Calu3 (cell line): ENCODE measurements around the gene NUP214. TPM values are rescaled to one million over a fixed set of nuclear protein-coding genes. Genes with fewer than 3 reads are reported as not detected.

Experiments used
- BruUV-seq: library from RNA; stranded (reverse); fragments of 400-500 nt; replicated peaks from 2 replicates; lab custom pipeline; 2021; lab: Mats Ljungman, UMichigan
- CTCF ChIA-PET: fragments of 300-600 bp; sonication (Branson Sonifier 250); formaldehyde crosslinking; loops from one replicate; lab custom pipeline; 2022; ENCODE audit warnings: antibody characterized with exemption; lab: Charles Lee
- DNase-seq: peaks from one replicate; pipeline ENCODE4 v3.0.0; 2022
- H3K27ac Mint-ChIP-seq: one replicate; pipeline ENCODE4 v1.8.0; 2022; ENCODE audit warnings: mixed read lengths; ENCODE audit not compliant: unreplicated experiment
- H3K27me3 Mint-ChIP-seq: one replicate; pipeline ENCODE4 v1.8.0; 2022; ENCODE audit warnings: mixed read lengths; ENCODE audit not compliant: unreplicated experiment
- H3K36me3 Mint-ChIP-seq: one replicate; pipeline ENCODE4 v1.8.0; 2022; ENCODE audit warnings: mild to moderate bottlenecking, moderate library complexity, mixed read lengths; ENCODE audit not compliant: insufficient read depth, unreplicated experiment
- H3K4me1 Mint-ChIP-seq: one replicate; pipeline ENCODE4 v1.8.0; 2022; ENCODE audit warnings: mild to moderate bottlenecking, low read depth, mixed read lengths; ENCODE audit not compliant: unreplicated experiment
- H3K4me3 Mint-ChIP-seq: one replicate; pipeline ENCODE4 v1.8.0; 2022; ENCODE audit warnings: mild to moderate bottlenecking, low read depth, moderate library complexity, mixed read lengths; ENCODE audit not compliant: unreplicated experiment
- H3K9me3 Mint-ChIP-seq: one replicate; pipeline ENCODE4 v1.8.0; 2022; ENCODE audit warnings: low read depth, mixed read lengths; ENCODE audit not compliant: unreplicated experiment
- CTCF ChIP-seq: fragments of 200-600 bp; IDR thresholded peaks from one replicate; pipeline ENCODE4 v1.8.0; 2022; ENCODE audit warnings: antibody characterized with exemption; ENCODE audit not compliant: unreplicated experiment
- intact Hi-C: fragments of 100-400 bp; cut with micrococcal nuclease; formaldehyde crosslinking; loops from one replicate; pipeline ENCODE4 v1.10.0; 2022; ENCODE audit not compliant: unreplicated experiment
- total RNA-seq: library from RNA; stranded (reverse); gene quantifications from 2 replicates; pipeline ENCODE4 v1.2.3, GENCODE V29; 2022

Gene NUP214
- total RNA-seq, 1 experiment from 2014 or later = 50.0 TPM

DNA sequence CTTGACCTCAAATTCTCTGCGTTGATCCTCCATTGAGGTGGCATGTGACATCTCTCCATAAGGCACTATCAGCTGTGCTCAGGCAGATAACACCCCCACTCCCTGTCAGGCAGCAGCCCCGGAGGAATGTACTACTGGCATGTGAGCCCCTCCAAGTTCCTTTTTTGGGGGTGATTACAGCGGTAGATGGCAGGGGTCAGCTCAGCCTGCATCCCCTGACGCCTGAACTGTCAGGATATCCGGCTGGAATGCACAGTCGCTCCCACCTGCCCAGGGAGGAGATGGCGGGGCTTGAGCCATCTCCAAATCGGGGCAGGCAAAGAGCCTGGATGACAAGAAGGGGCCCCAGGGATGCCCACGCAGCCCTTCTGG is 110.1 kb downstream of the NUP214 start:
- no TSS peak for BruUV-seq
- intact Hi-C loops = no loop called here
- Mint-ChIP-seq H3K4me1 (no peaks in the 10 kb centered on the region), H3K4me3 (no peak overlapping the region), H3K9me3 (no peaks in the 10 kb centered on the region), H3K27me3 (no peaks in the 10 kb centered on the region), H3K27ac (no peak overlapping the region), H3K36me3 (peaks cover 8% of the 10 kb centered on the region)
- TF ChIP-seq CTCF = no peak
- DNase-seq = no peak
- CTCF ChIA-PET = no interaction called here

- Mint-ChIP-seq H3K27me3 (no peaks in the 10 kb centered on the region), H3K36me3 (peaks cover 5% of the 10 kb centered on the region), H3K4me3 (no peak overlapping the region), H3K27ac (no peak overlapping the region), H3K4me1 (no peaks in the 10 kb centered on the region), H3K9me3 (no peaks in the 10 kb centered on the region)
- no TSS peak for BruUV-seq
- CTCF ChIA-PET = no interaction called here
- no peak for TF ChIP-seq CTCF
- no peak for DNase-seq
- intact Hi-C loops = no loop called here
Measured at GRCh38 chr9:131236161-131236560, 110.8 kb downstream of the NUP214 start.

DNA sequence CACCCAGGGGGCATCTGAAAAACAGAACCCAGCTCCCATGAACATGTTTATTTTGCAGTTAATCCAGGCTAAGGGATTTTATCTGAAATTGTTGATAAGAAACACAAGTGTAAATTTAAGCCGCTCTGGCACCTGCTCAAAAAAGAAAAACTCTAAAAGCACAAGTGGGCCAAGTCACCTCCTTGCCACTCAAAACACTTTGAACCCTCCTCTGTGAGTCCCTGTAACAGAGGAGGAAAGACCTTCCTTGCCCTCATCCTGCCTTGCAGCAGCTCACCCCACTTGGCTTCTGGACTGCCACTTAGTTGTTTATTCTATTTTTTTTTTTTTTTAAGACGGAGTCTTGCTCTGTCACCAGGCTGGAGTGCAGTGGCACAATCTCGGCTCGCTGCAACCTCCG is 111.4 kb downstream of the NUP214 start:
- no peak for TF ChIP-seq CTCF
- DNase-seq = no peak
- H3K4me3 Mint-ChIP-seq = no peak overlapping the region
- H3K36me3 Mint-ChIP-seq = peaks cover 5% of the 10 kb centered on the region
- intact Hi-C loops = no loop called here
- no peaks in the 10 kb centered on the region for H3K4me1 Mint-ChIP-seq
- no peaks in the 10 kb centered on the region for H3K27me3 Mint-ChIP-seq
- CTCF ChIA-PET = no interaction called here
- H3K9me3 Mint-ChIP-seq = no peaks in the 10 kb centered on the region
- no peak overlapping the region for H3K27ac Mint-ChIP-seq
- no TSS peak for BruUV-seq

DNA sequence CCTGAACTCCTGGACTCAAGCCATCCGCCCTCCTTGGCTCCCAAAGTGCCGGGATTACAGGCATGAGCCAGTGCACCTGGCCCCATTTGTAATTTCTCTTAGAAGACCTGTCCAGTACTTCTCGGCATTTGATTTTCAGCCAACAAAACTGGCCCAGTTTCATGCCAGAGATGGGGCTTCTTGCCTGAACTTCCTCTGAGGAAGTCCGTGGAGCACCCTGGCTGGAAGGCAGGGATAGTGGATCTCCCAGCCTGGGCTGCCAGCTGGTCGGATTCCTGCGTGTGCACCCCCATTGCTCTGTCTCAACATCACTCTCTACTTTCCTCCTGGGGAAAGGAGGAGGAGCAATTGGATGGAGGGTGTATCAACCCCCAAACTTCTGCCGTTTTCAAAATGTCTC is 111.9 kb downstream of the NUP214 start:
- Mint-ChIP-seq H3K9me3 (no peaks in the 10 kb centered on the region), H3K36me3 (peaks cover 5% of the 10 kb centered on the region), H3K27ac (no peak overlapping the region), H3K27me3 (no peaks in the 10 kb centered on the region), H3K4me1 (no peaks in the 10 kb centered on the region), H3K4me3 (no peak overlapping the region)
- CTCF ChIA-PET = no interaction called here
- no peak for DNase-seq
- TF ChIP-seq CTCF = no peak
- no TSS peak for BruUV-seq
- intact Hi-C loops = no loop called here
